K562 (cell line): Measurements from ENCODE around the gene RALGAPA2. TPM values are rescaled to one million over a fixed set of nuclear protein-coding genes. Genes with fewer than 3 reads are reported as not detected.

Source experiments
- ATAC-seq: fragments of 200-7000 bp; cut with Tn5 transposase; 3 replicates; pipeline ENCODE4 v1.9.1; 2020; ENCODE audit warnings: moderate library complexity
- BruUV-seq: library from RNA; stranded (reverse); fragments of 400-500 nt; replicated peaks from 2 replicates; lab custom pipeline; 2021; lab: Mats Ljungman, UMichigan
- CTCF ChIA-PET: fragments of 300-600 bp; formaldehyde crosslinking; extraction: SDS; loops from one replicate; lab custom pipeline; 2021; ENCODE audit warnings: low intra/inter-chr PET ratio; lab: Yijun Ruan, JAX
- POLR2A ChIA-PET: fragments of 300-600, 350-650 bp; sonication (Branson Sonifier 250); formaldehyde crosslinking; extraction: SDS; loops from one replicate; lab custom pipeline; 2021; ENCODE audit warnings: antibody characterized with exemption, inconsistent platforms; lab: Yijun Ruan, JAX
- DNase-seq, 4 experiments: peaks; one replicate each; pipeline versions ENCODE4 v3.0.0 to v3.0.0-alpha.2; 2011 to 2018; ENCODE audit warnings: low spot score in 3 of 4, mixed read lengths in 3 of 4; ENCODE audit errors: extremely low read depth in 1 of 4
- FAIRE-seq: peaks from 2 replicates; lab custom pipeline; 2011; peaks lifted over from hg19 to GRCh38; lab: Jason Lieb, UNC
- H2AFZ ChIP-seq: 2 replicates; pipeline ENCODE4 v1.6.0; 2011; ENCODE audit warnings: low read depth, low read length, control low read depth, inconsistent platforms
- H3K27ac ChIP-seq: fragments of 200-600 bp; 3 replicates; pipeline ENCODE4 v1.8.0; 2011; ENCODE audit warnings: low read depth, mild to moderate bottlenecking, control low read depth, inconsistent platforms, low read length, moderate library complexity, mixed read lengths; ENCODE audit errors: extremely low read depth
- H3K27me3 ChIP-seq, 2 experiments: fragments of 300-600 bp in 1 of 2; 2 replicates in 1 of 2; 3 replicates in 1 of 2; pipeline versions ENCODE4 v1.6.0 to v1.8.0; 2011; ENCODE audit warnings: inconsistent platforms in 2 of 2, low read length in 2 of 2, mild to moderate bottlenecking in 1 of 2, mixed read lengths in 1 of 2, moderate library complexity in 1 of 2; ENCODE audit not compliant: control insufficient read depth in 2 of 2, insufficient read depth in 2 of 2
- H3K36me3 ChIP-seq: fragments of 300-600 bp; 3 replicates; pipeline ENCODE4 v1.8.0; 2011; ENCODE audit warnings: mild to moderate bottlenecking, low read length, inconsistent platforms; ENCODE audit not compliant: control insufficient read depth, insufficient read depth
- H3K4me1 ChIP-seq, 2 experiments: fragments of 200-600 bp in 1 of 2; replicated peaks in 1 of 2; 2 replicates in 1 of 2; 3 replicates in 1 of 2; pipeline versions ENCODE4 v1.5.1 to v1.8.0; 2011; ENCODE audit warnings: inconsistent platforms in 2 of 2, low read length in 2 of 2, mild to moderate bottlenecking in 1 of 2, mixed read lengths in 1 of 2, moderate library complexity in 1 of 2; ENCODE audit not compliant: control insufficient read depth in 2 of 2, insufficient read depth in 2 of 2
- H3K4me2 ChIP-seq: 2 replicates; pipeline ENCODE4 v1.6.1; 2011; ENCODE audit warnings: low read length, control low read depth, inconsistent platforms, mixed read lengths; ENCODE audit not compliant: insufficient read depth
- H3K4me3 ChIP-seq: fragments of 200-600 bp; sonication (generic), shearing (Covaris generic); 2 replicates; pipeline ENCODE4 v1.5.1; 2016; ENCODE audit warnings: control low read depth, inconsistent platforms
- H3K79me2 ChIP-seq: fragments of 200-600 bp; 3 replicates; pipeline ENCODE4 v1.8.0; 2011; ENCODE audit warnings: low read length, inconsistent platforms; ENCODE audit not compliant: control insufficient read depth, insufficient read depth
- H3K9ac ChIP-seq, 2 experiments: 2 replicates each; pipeline versions ENCODE4 v1.6.0 to v1.6.1; 2011; ENCODE audit warnings: low read depth in 2 of 2, low read length in 2 of 2, control low read depth in 1 of 2, inconsistent platforms in 1 of 2, mild to moderate bottlenecking in 1 of 2, mixed read lengths in 1 of 2; ENCODE audit not compliant: insufficient read depth in 1 of 2
- H3K9me1 ChIP-seq: one replicate; pipeline ENCODE4 v1.6.0; 2011; ENCODE audit warnings: inconsistent platforms, mild to moderate bottlenecking, low read length, moderate library complexity; ENCODE audit not compliant: control insufficient read depth, insufficient read depth
- H3K9me3 ChIP-seq: replicated peaks from 2 replicates; pipeline ENCODE4 v1.5.1; 2011; ENCODE audit warnings: low read depth, low read length, inconsistent platforms; ENCODE audit not compliant: control insufficient read depth, insufficient read depth
- H4K20me1 ChIP-seq: replicated peaks from 2 replicates; pipeline ENCODE4 v1.6.1; 2011; ENCODE audit warnings: low read length, inconsistent platforms, mixed read lengths; ENCODE audit not compliant: control insufficient read depth, insufficient read depth
- GTF2A2 ChIP-seq: IDR thresholded peaks from 2 replicates; pipeline ENCODE4 v1.6.1; 2016; ENCODE audit warnings: mild to moderate bottlenecking, missing genetic modification characterization, missing compliant biosample characterization
- NEUROD1 ChIP-seq: fragments of 150-350 bp; IDR thresholded peaks from 2 replicates; pipeline ENCODE4 v1.6.1; 2014; ENCODE audit warnings: borderline replicate concordance, low read length, low read depth; ENCODE audit not compliant: partially characterized antibody
- POLR2G ChIP-seq: fragments of 200-400 bp; formaldehyde crosslinking; IDR thresholded peaks from 2 replicates; pipeline ENCODE4 v1.6.1; 2017; ENCODE audit warnings: low read depth, mild to moderate bottlenecking, antibody characterized with exemption, low read length, moderate library complexity
- SMAD4 ChIP-seq: fragments of 250-450 bp; sonication (Bioruptor Pico); conservative IDR thresholded peaks from 2 replicates; pipeline ENCODE4 v1.8.0; 2021; ENCODE audit warnings: inconsistent platforms, mild to moderate bottlenecking, moderate library complexity
- SREBF1 ChIP-seq: fragments of 150-350 bp; IDR thresholded peaks from 2 replicates; pipeline ENCODE4 v1.6.1; 2014; ENCODE audit warnings: antibody characterized with exemption, low read depth, low read length, borderline replicate concordance
- SUPT5H ChIP-seq: fragments of 450-650 bp; IDR thresholded peaks from 2 replicates; pipeline ENCODE4 v1.6.1; 2016
- TFAM ChIP-seq: fragments of 250-450 bp; sonication (Bioruptor Pico); conservative IDR thresholded peaks from 2 replicates; pipeline ENCODE4 v1.5.0; 2021; ENCODE audit warnings: mild to moderate bottlenecking, moderate library complexity
- TGIF2 ChIP-seq: sonication (generic); formaldehyde crosslinking; IDR thresholded peaks from 2 replicates; pipeline ENCODE4 v1.8.1; 2022; ENCODE audit warnings: mild to moderate bottlenecking, missing genetic modification reagents, moderate library complexity
- YY1 ChIP-seq, 3 experiments: IDR thresholded peaks; 2 replicates each; pipeline ENCODE4 v1.6.1; 2011; ENCODE audit warnings: low read length in 2 of 3, mild to moderate bottlenecking in 2 of 3, moderate library complexity in 2 of 3, borderline replicate concordance in 1 of 3, control low read depth in 1 of 3, low read depth in 1 of 3; ENCODE audit not compliant: insufficient read depth in 3 of 3, insufficient replicate concordance in 2 of 3, control insufficient read depth in 1 of 3, insufficient read length in 1 of 3; ENCODE audit errors: extremely low read depth in 1 of 3
- WGBS: fragments of 100-300 bp; shearing (Covaris generic); methylation state at CpG from one replicate; pipeline ENCODE4 v1.1.6; 2016; ENCODE audit warnings: low coverage, mixed read lengths; ENCODE audit not compliant: insufficient coverage; ENCODE audit errors: missing lambda C conversion rate; 5-methylcytosine and 5-hydroxymethylcytosine counted together
- in situ Hi-C: fragments of 300-500 bp; cut with MboI; formaldehyde crosslinking; loops from 4 replicates; pipeline ENCODE4 v1.15.0; 2018; ENCODE audit warnings: inconsistent platforms, mixed read lengths
- intact Hi-C: fragments of 100-400 bp; cut with micrococcal nuclease; formaldehyde crosslinking; loops from 2 replicates; pipeline ENCODE4 v1.14.2; 2022
- polyA plus RNA-seq, 8 experiments: library from polyadenylated mRNA; depleted of rRNA in 4 of 8; stranded (reverse) in 5 of 8; unstranded in 3 of 8; fragments of >200 nt; fragmentation: Nextera tagmentation in 2 of 8; fragmentation: Illumina TruSeq in 1 of 8; extraction: Ambion mirVana in 2 of 8; extraction: Trizol in 1 of 8; gene quantifications; 2 replicates each; pipeline versions ENCODE4 v1.2.1 to v1.2.3, GENCODE V29; 2011 to 2014; ENCODE audit warnings: inconsistent platforms in 1 of 8, missing spikeins in 1 of 8
- total RNA-seq, 7 experiments: library from RNA; depleted of rRNA in 6 of 7; stranded (reverse); fragments of >200 nt in 6 of 7; fragmentation: Illumina TruSeq in 2 of 7; extraction: Trizol in 2 of 7; gene quantifications; 2 replicates each; pipeline versions ENCODE4 v1.2.1 to v1.2.3, GENCODE V29; 2011 to 2021; ENCODE audit warnings: low replicate concordance in 1 of 7
- TF ChIP-seq, protein P1 (sequence below): sonication (generic); formaldehyde crosslinking; IDR thresholded peaks from 2 replicates; pipeline ENCODE4 v1.5.0; 2020; ENCODE audit warnings: missing genetic modification reagents

RALGAPA2 gene
- total and polyA plus RNA-seq, 9 of the 15 experiments (the other 6 are each of a cell fraction or from before 2014, with no cell fraction given), result 0.35 to 2.7 (median 1.4) TPM

GRCh38 chr20:20404633-20405032 lies 307.8 kb downstream of the RALGAPA2 start (continued):
- TF ChIP-seq NEUROD1, result no peak
- TF ChIP-seq, all 486 proteins: peak for 0

- DNase-seq, result no peak
- Histone ChIP-seq H3K79me2 (no peaks in the 10 kb centered on the region), H3K36me3 (no peaks in the 10 kb centered on the region), H3K4me3 (no peak overlapping the region), H3K4me1 (no peaks in the 10 kb centered on the region), H3K27me3 (peaks cover 0 to 27% of the 10 kb centered on the region in 2 experiments; a peak in 2 of 5 replicates), H3K27ac (no peak overlapping the region), H3K9me1 (no peaks in the 10 kb centered on the region), H3K9ac (no peak overlapping the region), H3K4me2 (no peak overlapping the region), H4K20me1 (no peaks in the 10 kb centered on the region), H3K9me3 (no peaks in the 10 kb centered on the region), H2AFZ (no peak overlapping the region)
- CTCF ChIA-PET, result interaction anchor here (0.7 kb wide), 1 partner anchor 1313 kb away, joined by 4 read pairs; no protein-coding TSS in a partner anchor
- POLR2A ChIA-PET, result interaction anchor here (0.6 kb wide), 1 partner anchor 413 kb away, joined by 3 read pairs; no protein-coding TSS in a partner anchor
- no peak for FAIRE-seq
- WGBS, result 0% methylated on average over 3 of the region's 3 CpGs
- in situ Hi-C loops, result no loop called here
- TF ChIP-seq, protein P1, sequence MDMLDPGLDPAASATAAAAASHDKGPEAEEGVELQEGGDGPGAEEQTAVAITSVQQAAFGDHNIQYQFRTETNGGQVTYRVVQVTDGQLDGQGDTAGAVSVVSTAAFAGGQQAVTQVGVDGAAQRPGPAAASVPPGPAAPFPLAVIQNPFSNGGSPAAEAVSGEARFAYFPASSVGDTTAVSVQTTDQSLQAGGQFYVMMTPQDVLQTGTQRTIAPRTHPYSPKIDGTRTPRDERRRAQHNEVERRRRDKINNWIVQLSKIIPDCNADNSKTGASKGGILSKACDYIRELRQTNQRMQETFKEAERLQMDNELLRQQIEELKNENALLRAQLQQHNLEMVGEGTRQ, result no peak
- TF ChIP-seq TGIF2 (no peak), TFAM (CRISPR knock-in tag) (no peak), SUPT5H (no peak), POLR2G (no peak), SMAD4 (CRISPR knock-in tag) (no peak), YY1 (IDR thresholded peaks at IDR 0.05; ENCODE audit: borderline replicate concordance in 1 of 3, control insufficient read depth in 1 of 3, extremely low read depth in 1 of 3, insufficient read depth in 3 of 3, insufficient read length in 1 of 3, insufficient replicate concordance in 2 of 3, low read depth in 1 of 3, low read length in 2 of 3) (no peak), SREBF1 (no peak), GTF2A2 (tag) (no peak)
- intact Hi-C loops, result no loop called here
- ATAC-seq, result no peak
- no TSS peak for BruUV-seq
Observed at GRCh38 chr20:20401991-20402390, 310.5 kb downstream of the RALGAPA2 start.
